Suprapubic skin (tissue), 4 donors: ENCODE results near the gene LIN52.

Source experiments
- CTCF ChIP-seq, 2 donors: fragments of 200-600 bp in 1 of 2; fragments of 450-650 bp in 1 of 2; sonication (generic) in 1 of 2; IDR thresholded peaks; one replicate each; pipeline ENCODE4 v1.5.1; 2016 to 2019; ENCODE audit warnings: antibody characterized with exemption in 2 of 2, mild to moderate bottlenecking in 1 of 2, moderate library complexity in 1 of 2
- EP300 ChIP-seq: sonication (generic); formaldehyde crosslinking; IDR thresholded peaks from one replicate; pipeline ENCODE4 v1.6.1; 2017; ENCODE audit warnings: antibody characterized with exemption
- POLR2A ChIP-seq, 2 donors: fragments of 450-650 bp; IDR thresholded peaks; one replicate each; pipeline ENCODE4 v1.6.1; 2017; ENCODE audit warnings: antibody characterized with exemption in 2 of 2, mild to moderate bottlenecking in 2 of 2, moderate library complexity in 2 of 2
- POLR2AphosphoS5 ChIP-seq, 3 donors: sonication (generic); formaldehyde crosslinking; IDR thresholded peaks; one replicate each; pipeline ENCODE4 v1.6.1; 2017; ENCODE audit warnings: antibody characterized with exemption in 3 of 3

- TF ChIP-seq POLR2AphosphoS5 (IDR thresholded peaks at IDR 0.05) (no peak), CTCF (IDR thresholded peaks at IDR 0.05) (no peak), POLR2A (IDR thresholded peaks at IDR 0.05) (no peak), EP300 (no peak)
These were observed 150.3 kb downstream of the LIN52 start for GRCh38 chr14:74235017-74235416.
